ENCODE results near the gene NRAP. TPM values are rescaled to one million over a fixed set of nuclear protein-coding genes. Genes with fewer than 3 reads are reported as not detected.

The NRAP gene
- polyA plus RNA-seq, 1 donor (not counting 4 experiments of a cell fraction or from before 2014, with no cell fraction given), result not detected

- Histone ChIP-seq H3K36me3 (ENCODE audit: control insufficient read depth in 2 of 2, extremely low read depth in 1 of 2, insufficient read depth in 2 of 2, low read length in 2 of 2) (no peaks in the 10 kb centered on the region), H2AFZ (ENCODE audit: control insufficient read depth, low read length) (no peak overlapping the region), H3K9ac (ENCODE audit: control insufficient read depth, extremely low read depth, insufficient read depth, low read length) (no peak overlapping the region), H3K9me3 (ENCODE audit: control insufficient read depth, low read depth, low read length) (no peaks in the 10 kb centered on the region), H3K79me2 (ENCODE audit: control insufficient read depth, insufficient read depth, low read length) (no peaks in the 10 kb centered on the region), H3K4me3 (ENCODE audit: control insufficient read depth in 2 of 3, extremely low read depth in 1 of 3, insufficient read depth in 2 of 3, low read depth in 1 of 3, low read length in 3 of 3) (no peak overlapping the region), H3K4me1 (ENCODE audit: control insufficient read depth, extremely low read depth, insufficient read depth, low read length) (no peaks in the 10 kb centered on the region), H4K20me1 (ENCODE audit: control insufficient read depth, extremely low read depth, insufficient read depth, low read length) (no peaks in the 10 kb centered on the region), H3K27me3 (ENCODE audit: control insufficient read depth, extremely low read depth, insufficient read depth, low read length) (no peaks in the 10 kb centered on the region), H3K27ac (ENCODE audit: control insufficient read depth, insufficient read depth, low read length) (no peak overlapping the region), H3K9me1 (ENCODE audit: control insufficient read depth, extremely low read depth, insufficient read depth, low read length) (no peaks in the 10 kb centered on the region), H3K4me2 (ENCODE audit: control insufficient read depth, extremely low read depth, insufficient read depth, low read depth, low read length) (no peak overlapping the region)
- dilution Hi-C loops (cut with MboI; ENCODE audit: extremely low pct_ligation_motif_present, low sequenced_read_pairs), result no loop called here
- TF ChIP-seq CTCF (optimal IDR thresholded peaks at IDR 0.05 in 1 of 3, IDR thresholded peaks at IDR 0.05 in 1 of 3, conservative IDR thresholded peaks at IDR 0.05 in 1 of 3; ENCODE audit: extremely low read depth in 1 of 3, insufficient read depth in 2 of 3, low read length in 3 of 3), result no peak
- TF ChIP-seq EZH2 (IDR thresholded peaks at IDR 0.05; ENCODE audit: low read length), result no peak
- no peak for DNase-seq (ENCODE audit: low read depth, low spot score)
- no peak for FAIRE-seq
Measured at GRCh38 chr10:113627836-113628235, 36.0 kb downstream of the NRAP start.

GRCh38 chr10:113626809-113627355, 37.0 kb downstream of the NRAP start:
- Histone ChIP-seq H3K4me3 (ENCODE audit: control insufficient read depth in 2 of 3, extremely low read depth in 1 of 3, insufficient read depth in 2 of 3, low read depth in 1 of 3, low read length in 3 of 3) (no peak overlapping the region), H3K9me1 (ENCODE audit: control insufficient read depth, extremely low read depth, insufficient read depth, low read length) (no peaks in the 10 kb centered on the region), H4K20me1 (ENCODE audit: control insufficient read depth, extremely low read depth, insufficient read depth, low read length) (no peaks in the 10 kb centered on the region), H3K27ac (ENCODE audit: control insufficient read depth, insufficient read depth, low read length) (no peak overlapping the region), H3K27me3 (ENCODE audit: control insufficient read depth, extremely low read depth, insufficient read depth, low read length) (no peaks in the 10 kb centered on the region), H3K79me2 (ENCODE audit: control insufficient read depth, insufficient read depth, low read length) (no peaks in the 10 kb centered on the region), H3K4me1 (ENCODE audit: control insufficient read depth, extremely low read depth, insufficient read depth, low read length) (no peaks in the 10 kb centered on the region), H3K9me3 (ENCODE audit: control insufficient read depth, low read depth, low read length) (no peaks in the 10 kb centered on the region), H3K36me3 (ENCODE audit: control insufficient read depth in 2 of 2, extremely low read depth in 1 of 2, insufficient read depth in 2 of 2, low read length in 2 of 2) (no peaks in the 10 kb centered on the region), H3K9ac (ENCODE audit: control insufficient read depth, extremely low read depth, insufficient read depth, low read length) (no peak overlapping the region), H3K4me2 (ENCODE audit: control insufficient read depth, extremely low read depth, insufficient read depth, low read depth, low read length) (no peak overlapping the region), H2AFZ (ENCODE audit: control insufficient read depth, low read length) (no peak overlapping the region)
- FAIRE-seq (no peak), DNase-seq (ENCODE audit: low read depth, low spot score) (no peak)
- TF ChIP-seq CTCF (optimal IDR thresholded peaks at IDR 0.05 in 1 of 3, IDR thresholded peaks at IDR 0.05 in 1 of 3, conservative IDR thresholded peaks at IDR 0.05 in 1 of 3; ENCODE audit: extremely low read depth in 1 of 3, insufficient read depth in 2 of 3, low read length in 3 of 3) (no peak), EZH2 (IDR thresholded peaks at IDR 0.05; ENCODE audit: low read length) (no peak)
- dilution Hi-C loops (cut with MboI; ENCODE audit: extremely low pct_ligation_motif_present, low sequenced_read_pairs), result no loop called here
